Measurements from ENCODE around the gene RGPD3.

Gene RGPD3

DNA sequence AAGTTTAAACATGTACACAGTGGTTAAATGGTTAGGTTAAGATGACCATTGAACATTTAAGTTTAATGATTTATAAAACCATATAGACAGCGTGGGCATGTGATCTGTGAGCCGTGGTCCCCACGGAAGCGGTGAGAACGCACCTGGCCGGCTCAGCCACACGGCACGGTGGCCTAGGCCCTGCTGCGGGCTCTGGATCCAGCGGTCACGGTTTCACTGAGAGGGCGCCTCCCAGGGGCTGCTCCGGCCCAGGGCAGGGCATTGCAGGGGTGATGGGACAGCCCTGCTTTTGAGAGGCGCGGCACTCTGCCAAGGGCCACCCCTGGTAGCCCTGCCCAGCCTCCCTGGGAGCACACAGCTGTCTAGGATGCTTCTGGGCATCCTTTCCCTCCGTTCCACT lies 124.9 kb downstream of the RGPD3 start:
- no peak for DNase-seq (ENCODE audit: low spot score)

DNA sequence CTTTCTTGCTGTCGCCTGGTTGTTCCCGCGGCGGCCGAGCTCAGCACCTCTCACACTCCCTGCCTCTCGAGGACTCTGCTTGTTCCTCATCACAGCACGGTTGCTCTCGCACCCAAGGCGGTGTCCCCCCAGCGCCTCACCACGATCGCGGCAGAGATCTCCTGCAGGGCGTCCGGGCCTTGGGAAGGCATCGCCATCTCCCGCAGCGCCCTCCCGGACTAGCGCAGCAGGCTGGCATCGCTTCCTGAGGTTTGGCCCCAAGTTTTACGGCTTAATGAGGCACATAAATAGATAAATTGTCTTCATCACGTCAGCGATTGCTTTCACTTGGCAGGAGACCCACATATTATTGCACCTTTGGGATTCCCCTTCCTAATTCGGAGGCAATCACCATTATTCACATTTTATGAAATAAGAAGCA lies 125.4 kb downstream of the RGPD3 start:
- no peak for DNase-seq (ENCODE audit: low spot score)

DNA sequence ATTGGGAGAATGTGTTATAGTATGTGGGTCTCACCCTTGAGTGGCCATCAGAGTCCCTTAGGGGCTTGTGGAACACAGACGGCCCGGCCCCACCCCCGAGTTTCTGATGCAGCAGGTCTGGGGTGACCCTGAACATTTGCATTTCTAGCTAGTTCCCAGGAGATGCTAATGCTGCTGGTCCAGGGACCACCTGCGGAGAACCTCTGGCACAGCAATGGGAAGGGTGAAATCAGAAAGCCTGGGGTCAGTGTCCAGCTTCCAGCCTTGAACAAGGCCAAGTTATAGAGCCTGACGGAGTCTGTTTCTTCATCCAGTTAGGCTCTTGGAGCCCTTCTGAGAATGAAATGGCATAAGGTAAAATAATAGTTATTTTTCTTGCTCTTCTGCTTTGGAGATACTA lies 126.5 kb downstream of the RGPD3 start:
- no peak for DNase-seq (ENCODE audit: low spot score)
